DMS153 treated with DMSO at 0.1 percent for 48 hours (cell line): Measurements from ENCODE around the gene L3MBTL1.

Experiments
- DNase-seq: peaks from one replicate; lab custom pipeline; 2025; ENCODE audit not compliant: unreplicated experiment; lab: John Stamatoyannopoulos, UW

L3MBTL1 gene

GRCh38 chr20:43534791-43535350 is 27.4 kb downstream of the L3MBTL1 start:
- DNase-seq, result no peak

GRCh38 chr20:43535370-43536004 is 28.0 kb downstream of the L3MBTL1 start:
- no peak for DNase-seq

GRCh38 chr20:43536041-43536816 is 28.7 kb downstream of the L3MBTL1 start:
- DNase-seq, result no peak

GRCh38 chr20:43536817-43537440 is 29.4 kb downstream of the L3MBTL1 start:
- DNase-seq, result no peak

- peak; percentile 17 for DNase-seq
Observed at GRCh38 chr20:43537921-43538877, 30.7 kb downstream of the L3MBTL1 start.

- no peak for DNase-seq
Observed at GRCh38 chr20:43538878-43539700, 31.6 kb downstream of the L3MBTL1 start.

GRCh38 chr20:43539975-43540672 is 32.6 kb downstream of the L3MBTL1 start:
- no peak for DNase-seq

GRCh38 chr20:43540673-43541060 is 33.2 kb downstream of the L3MBTL1 start:
- no peak for DNase-seq

- DNase-seq, result no peak
Observed at GRCh38 chr20:43541214-43541613, 33.7 kb downstream of the L3MBTL1 start.

- DNase-seq, result no peak
Observed at GRCh38 chr20:43542161-43542560, 34.7 kb downstream of the L3MBTL1 start.

- no peak for DNase-seq
Observed at GRCh38 chr20:43542674-43543073, 35.2 kb downstream of the L3MBTL1 start.

GRCh38 chr20:43543138-43543537 is 35.6 kb downstream of the L3MBTL1 start:
- DNase-seq, result no peak

- DNase-seq, result no peak
Observed at GRCh38 chr20:43544501-43544900, 37.0 kb downstream of the L3MBTL1 start.

- no peak for DNase-seq
Observed at GRCh38 chr20:43545837-43546578, 38.5 kb downstream of the L3MBTL1 start.

- DNase-seq, result no peak
Observed at GRCh38 chr20:43548273-43548880, 40.9 kb downstream of the L3MBTL1 start.

GRCh38 chr20:43549416-43550065 is 42.0 kb downstream of the L3MBTL1 start:
- no peak for DNase-seq

GRCh38 chr20:43550456-43550855 is 43.0 kb downstream of the L3MBTL1 start:
- DNase-seq, result no peak

GRCh38 chr20:43554369-43554768 is 46.9 kb downstream of the L3MBTL1 start:
- no peak for DNase-seq
